Measurements from ENCODE around the gene SLIT1.

The SLIT1 gene

GRCh38 chr10:97056003-97056630 lies 129.6 kb downstream of the SLIT1 start:
- DNase-seq = peak in 2 of 10 donors; percentile 23 to 67
- intact Hi-C loops (cut with DNase I) = no loop called here

DNA sequence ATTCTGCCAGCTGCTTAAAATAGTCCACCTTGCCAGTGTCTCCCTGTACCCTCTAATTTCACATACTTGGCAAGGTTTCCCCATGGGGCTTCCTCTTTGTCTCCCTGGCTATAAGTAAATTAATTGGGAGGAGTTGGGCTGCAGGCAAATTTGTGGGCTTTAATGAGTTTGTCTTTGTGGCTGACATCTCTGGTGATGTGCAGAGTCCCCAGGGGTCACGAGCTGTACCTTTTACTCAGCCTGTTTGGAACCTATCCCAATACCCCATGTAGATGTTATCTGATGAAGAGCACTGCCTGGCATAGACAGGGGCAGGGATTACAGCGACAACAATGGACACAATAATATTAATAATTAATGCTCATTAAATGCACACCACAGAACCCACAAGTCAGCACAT lies 132.5 kb downstream of the SLIT1 start:
- DNase-seq = no peak
- intact Hi-C loops (cut with DNase I) = no loop called here

GRCh38 chr10:97050956-97051496 lies 134.7 kb downstream of the SLIT1 start:
- DNase-seq = peak in 1 of 10 donors; percentile 7
- intact Hi-C loops (cut with DNase I) = no loop called here

DNA sequence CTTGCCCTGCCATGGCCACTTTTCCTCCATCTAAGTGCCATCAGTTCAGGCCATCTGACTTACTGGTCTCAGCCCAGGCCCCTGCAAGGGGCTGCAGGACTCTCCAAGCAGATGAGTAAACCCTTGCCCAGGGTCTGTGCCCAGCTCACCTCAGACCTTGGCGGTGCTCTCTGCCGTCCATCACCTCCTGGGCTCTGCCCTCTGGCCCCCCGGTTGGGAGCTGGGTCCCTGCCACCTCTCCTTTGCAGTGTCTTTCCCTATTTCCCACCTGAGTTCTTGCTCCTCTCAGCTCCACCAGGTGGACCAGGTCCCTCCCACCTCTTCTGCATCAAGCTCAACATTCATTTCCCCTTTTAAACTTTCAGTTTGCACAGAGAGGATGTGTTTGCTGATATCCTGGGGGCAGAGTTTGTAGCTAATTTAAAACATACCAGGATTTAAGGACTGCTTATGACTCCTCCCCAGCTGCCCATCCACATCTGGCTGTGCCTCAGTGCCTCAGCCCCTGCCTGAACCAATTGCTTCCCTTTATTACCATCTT lies 135.5 kb downstream of the SLIT1 start:
- intact Hi-C loops (cut with DNase I) = no loop called here
- peak in 2 of 10 donors; percentile 62 to 67 for DNase-seq

GRCh38 chr10:97049670-97050069 lies 136.1 kb downstream of the SLIT1 start:
- intact Hi-C loops (cut with DNase I) = no loop called here
- peak in 1 of 10 donors; percentile 73 for DNase-seq

- DNase-seq = peak in 1 of 10 donors; percentile 82
- intact Hi-C loops (cut with DNase I) = no loop called here
Observed at GRCh38 chr10:97048649-97049427, 136.9 kb downstream of the SLIT1 start.

DNA sequence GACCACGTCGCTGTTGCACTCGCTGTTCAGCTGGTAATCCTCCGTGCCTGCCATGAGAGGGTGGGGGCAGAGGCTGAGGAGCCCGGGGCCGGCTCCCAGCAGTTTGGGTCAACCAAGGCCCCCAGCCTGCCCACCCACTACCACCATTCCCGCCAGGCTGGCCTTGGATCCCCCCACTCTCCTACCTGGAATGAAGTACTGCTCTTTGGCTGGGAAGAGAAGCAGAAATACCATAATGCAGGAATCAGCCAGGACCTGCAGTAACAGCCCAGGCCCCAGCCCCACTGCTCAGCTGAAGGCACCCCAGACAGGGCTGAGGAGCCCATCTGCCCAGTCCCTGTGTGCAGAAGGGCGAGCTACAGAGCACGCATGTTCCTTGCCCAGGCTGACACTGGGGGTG lies 138.0 kb downstream of the SLIT1 start:
- intact Hi-C loops (cut with DNase I) = no loop called here
- DNase-seq = peak in 1 of 10 donors; percentile 60

DNA sequence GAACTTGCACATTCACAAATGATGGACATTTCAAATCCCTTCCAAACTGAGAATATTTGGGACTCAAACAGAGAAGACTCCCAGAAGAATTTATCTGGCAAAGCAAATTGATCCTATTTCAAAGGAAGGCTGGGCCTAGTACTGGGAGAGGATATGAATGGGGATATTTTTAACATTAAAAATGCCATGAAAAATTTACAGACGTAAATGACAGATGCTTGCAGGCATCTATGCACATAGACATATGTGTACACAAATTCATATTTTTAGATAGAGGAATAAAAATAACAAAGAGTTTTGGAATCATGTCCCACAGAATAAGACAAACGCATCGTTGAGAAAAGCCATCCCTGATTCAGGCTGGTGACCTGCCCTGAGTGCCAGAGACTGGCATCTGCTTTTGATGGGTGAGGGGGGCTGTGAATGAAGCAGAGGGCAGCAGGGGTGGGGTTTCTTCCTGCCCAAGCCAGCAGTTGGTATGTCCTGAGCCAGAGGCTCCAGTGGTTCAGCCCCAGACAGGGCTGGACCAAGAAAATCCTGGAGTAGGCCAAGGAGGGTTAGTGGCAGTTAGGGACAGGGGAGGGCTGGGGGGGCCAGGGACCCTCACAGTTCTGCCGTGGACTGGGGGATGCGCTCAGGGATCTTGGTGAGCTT lies 138.5 kb downstream of the SLIT1 start:
- intact Hi-C loops (cut with DNase I) = no loop called here
- DNase-seq = peak in 1 of 10 donors; percentile 28

DNA sequence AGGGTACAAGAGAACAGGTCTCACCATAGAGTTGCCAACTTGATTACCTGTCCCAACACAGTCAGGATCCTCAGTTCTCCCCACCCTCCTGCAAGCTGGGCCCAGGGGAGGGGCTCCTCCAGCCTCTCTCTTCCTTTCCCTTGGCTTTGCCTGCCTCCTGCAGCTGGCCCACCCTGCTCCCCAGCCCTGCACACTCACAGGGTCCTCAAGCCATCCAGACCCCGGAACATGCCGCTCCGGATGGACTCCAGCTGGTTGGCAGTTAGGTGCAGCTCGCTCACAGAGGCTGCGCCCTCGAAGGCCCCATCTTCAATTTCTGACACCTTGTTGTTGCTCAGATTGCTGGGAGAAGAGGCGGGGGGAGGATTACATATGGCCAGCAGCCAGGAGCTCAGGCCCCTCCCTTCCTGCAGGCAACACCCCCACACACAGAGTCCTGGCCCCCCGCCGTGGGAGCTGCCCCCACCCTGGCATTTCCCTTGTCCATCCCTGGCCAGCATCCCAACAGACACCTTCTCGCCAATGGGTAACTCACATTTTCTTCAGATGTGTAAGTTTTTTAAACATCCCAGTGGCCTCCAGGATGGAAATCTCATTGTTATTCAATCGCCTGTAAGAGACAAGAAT lies 139.2 kb downstream of the SLIT1 start:
- intact Hi-C loops (cut with DNase I) = no loop called here

GRCh38 chr10:97043563-97043855 lies 142.2 kb downstream of the SLIT1 start:
- intact Hi-C loops (cut with DNase I) = no loop called here

More for the DNA sequence above, 139.2 kb downstream of the SLIT1 start:
- peak in 1 of 10 donors; percentile 57 for DNase-seq

GRCh38 chr10:97042716-97043562 lies 142.8 kb downstream of the SLIT1 start:
- peak in 1 of 10 donors; percentile 78 for DNase-seq
- intact Hi-C loops (cut with DNase I) = no loop called here

More at GRCh38 chr10:97043563-97043855, 142.2 kb downstream of the SLIT1 start:
- peak in 1 of 10 donors; percentile 60 for DNase-seq

DNA sequence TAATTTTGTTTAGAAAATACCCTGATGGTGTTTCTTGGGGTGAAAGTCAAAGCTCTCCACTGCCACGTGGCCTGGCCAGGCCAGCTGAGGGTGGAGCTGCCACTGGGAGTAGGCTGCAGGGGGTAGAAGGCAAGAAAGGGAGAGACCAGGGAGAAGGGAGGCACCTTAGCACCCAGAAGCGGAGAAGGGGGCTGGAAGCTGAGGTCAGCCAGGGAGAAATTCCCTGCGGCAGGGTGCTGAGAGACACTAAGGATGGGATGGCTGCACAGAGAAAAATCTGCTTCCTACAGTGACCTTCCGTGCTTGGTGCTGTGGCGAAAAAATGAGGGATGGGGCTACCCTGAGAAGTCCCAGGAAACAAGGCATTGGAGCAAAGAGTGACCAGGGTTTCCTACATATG lies 143.7 kb downstream of the SLIT1 start:
- intact Hi-C loops (cut with DNase I) = no loop called here
- DNase-seq = peak in 1 of 10 donors; percentile 13

DNA sequence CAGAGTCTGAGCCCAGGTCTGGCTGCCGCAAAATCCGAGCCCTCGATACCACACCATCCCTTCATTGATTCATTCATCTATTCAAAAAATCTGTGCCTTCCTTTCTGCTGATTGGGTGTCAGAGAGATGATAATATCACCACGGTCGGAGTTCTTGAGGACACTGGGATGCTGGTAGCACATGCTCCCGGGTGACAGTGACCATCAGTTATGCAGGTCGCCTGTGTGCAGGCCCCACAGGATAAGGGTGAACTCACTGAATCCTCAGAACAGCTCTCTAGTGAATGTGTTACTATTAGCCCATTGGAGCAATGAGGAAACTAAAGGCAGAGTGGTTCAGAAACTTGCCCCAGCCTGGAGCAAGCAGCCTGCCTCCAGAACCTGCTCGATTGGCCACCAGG lies 145.1 kb downstream of the SLIT1 start:
- peak in 1 of 10 donors; percentile 37 for DNase-seq
- intact Hi-C loops (cut with DNase I) = no loop called here

DNA sequence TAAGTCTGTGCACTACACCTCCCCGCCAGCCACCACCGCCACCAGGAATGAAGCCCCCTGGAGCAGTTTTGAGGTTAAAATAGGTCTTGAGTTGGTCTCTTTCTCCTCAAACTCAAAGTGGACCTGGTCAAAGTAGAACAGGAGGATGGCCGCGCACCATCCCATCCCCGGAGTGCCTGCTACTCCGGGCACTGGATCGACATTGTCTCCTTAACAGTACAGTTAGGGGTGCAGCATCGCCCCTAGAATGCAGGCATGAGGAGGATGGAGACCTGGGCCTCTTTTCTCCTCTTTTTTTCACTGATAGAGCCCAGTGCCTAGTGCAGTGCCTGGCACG lies 145.5 kb downstream of the SLIT1 start:
- intact Hi-C loops (cut with DNase I) = no loop called here
- DNase-seq = no peak

GRCh38 chr10:97039538-97040247 lies 146.1 kb downstream of the SLIT1 start:
- intact Hi-C loops (cut with DNase I) = no loop called here
- DNase-seq = peak in 2 of 10 donors; percentile 70 to 71

- intact Hi-C loops (cut with DNase I) = loop anchor here (1.0 kb wide), 1 partner anchor 172 kb away; no protein-coding TSS in a partner anchor
- DNase-seq = peak in 1 of 10 donors; percentile 48
Observed at GRCh38 chr10:97038688-97039087, 147.1 kb downstream of the SLIT1 start.

GRCh38 chr10:97037365-97038361 lies 148.1 kb downstream of the SLIT1 start:
- DNase-seq = peak; percentile 63 to 96 (median 84)
- intact Hi-C loops (cut with DNase I) = loop anchor here (1.0 kb wide), 1 partner anchor 173 kb away; no protein-coding TSS in a partner anchor
